ENCODE data around the gene SMARCA1. TPM values are rescaled to one million over a fixed set of nuclear protein-coding genes. Genes with fewer than 3 reads are reported as not detected.

The SMARCA1 gene
- total and polyA plus RNA-seq, 10 of the 15 experiments (the other 5 are each of a cell fraction or from before 2014, with no cell fraction given): 0.02 to 0.31 (median 0.08) TPM; not detected in 3

- in situ Hi-C loops (cut with MboI) (no loop called here), intact Hi-C loops (cut with micrococcal nuclease; ENCODE audit: unreplicated experiment) (no loop called here)
- no peaks in the 10 kb centered on the region for H3K9me3 ChIP-seq (replicated peaks; ENCODE audit: control insufficient read depth, insufficient read depth, low read length)
- H3K9ac ChIP-seq (ENCODE audit: control insufficient read depth, insufficient read depth, low read length): no peak overlapping the region
- no TSS peak for BruUV-seq (replicated peaks)
- ATAC-seq (no peak), DNase-seq (ENCODE audit: low read depth, low spot score) (no peak), FAIRE-seq (no peak)
- H3K36me3 ChIP-seq (ENCODE audit: control insufficient read depth in 2 of 2, insufficient read depth in 2 of 2, low read length in 1 of 2): no peaks in the 10 kb centered on the region
- no peaks in the 10 kb centered on the region for H3K4me1 ChIP-seq (ENCODE audit: control insufficient read depth, insufficient read depth, low read length)
- no peaks in the 10 kb centered on the region for H3K79me2 ChIP-seq (ENCODE audit: control insufficient read depth, insufficient read depth, low read length)
- 39% methylated on average over 2 of the region's 2 CpGs for WGBS (ENCODE audit: insufficient coverage, insufficient replicate concordance, low lambda C conversion rate, missing lambda C conversion rate)
- no peaks in the 10 kb centered on the region for H4K20me1 ChIP-seq (ENCODE audit: control insufficient read depth, insufficient read depth)
- no peaks in the 10 kb centered on the region for H3K27me3 ChIP-seq (replicated peaks in 1 of 2; ENCODE audit: control insufficient read depth in 2 of 2, insufficient read depth in 2 of 2, low read length in 1 of 2)
- SMC1A ChIA-PET (ENCODE audit: uncharacterized antibody, unreplicated experiment): interaction anchor here (0.6 kb wide), 1 partner anchor 1880 kb away, joined by 3 read pairs; no protein-coding TSS in a partner anchor
- RAD21 ChIA-PET (ENCODE audit: unreplicated experiment): no interaction called here
- CTCF ChIA-PET: no interaction called here
- no peak overlapping the region for H3K4me3 ChIP-seq
- no peak overlapping the region for H3K27ac ChIP-seq (ENCODE audit: control insufficient read depth, insufficient read depth)
- POLR2A ChIA-PET: interaction anchor here (0.6 kb wide), 1 partner anchor 991 kb away, joined by 4 read pairs; no protein-coding TSS in a partner anchor
- H3K4me2 ChIP-seq (ENCODE audit: control insufficient read depth, insufficient read depth): no peak overlapping the region
- H2AFZ ChIP-seq (ENCODE audit: control insufficient read depth, low read depth, low read length): no peak overlapping the region
- TF ChIP-seq CUX1 (IDR thresholded peaks at IDR 0.05; ENCODE audit: insufficient replicate concordance, low read depth, low read length) (no peak), CHD2 (IDR thresholded peaks at IDR 0.05; ENCODE audit: borderline replicate concordance, low read depth, low read length) (no peak), BCL11A (IDR thresholded peaks at IDR 0.05; ENCODE audit: low read depth, low read length) (no peak), HDAC2 (IDR thresholded peaks at IDR 0.05) (no peak), FOXM1 (IDR thresholded peaks at IDR 0.05; ENCODE audit: low read depth, low read length) (no peak), EZH2 (IDR thresholded peaks at IDR 0.05; ENCODE audit: borderline replicate concordance, control insufficient read depth, low read depth, low read length) (no peak), ZNF622 (IDR thresholded peaks at IDR 0.05) (no peak), KDM1A (IDR thresholded peaks at IDR 0.05; ENCODE audit: borderline replicate concordance) (no peak), IRF5 (IDR thresholded peaks at IDR 0.05; ENCODE audit: borderline replicate concordance) (no peak), NBN (IDR thresholded peaks at IDR 0.05) (no peak), POLR2AphosphoS5 (IDR thresholded peaks at IDR 0.05; ENCODE audit: low read length) (no peak), RFX5 (IDR thresholded peaks at IDR 0.05; ENCODE audit: low read depth, low read length) (no peak), ZNF592 (IDR thresholded peaks at IDR 0.05) (no peak)
These were observed 119.2 kb downstream of the SMARCA1 start for GRCh38 chrX:129403974-129404669.

Data from GM12878 (cell line).